Measurements from ENCODE around the gene ASL.
A peak's percentile ranks its signal among the peaks of the same experiment; 100 is the strongest.
"Not testable (repeated sequence)": the region's sequence is repeated elsewhere in the genome, so short reads cannot be mapped to it uniquely, and the experiment has no call there.

Gene ASL
- long read RNA-seq, transcript ASL-205 (16 exons, 1,622 nt), result major isoform, 85 of 212 reads
- long read RNA-seq, transcript ASL-203 (15 exons, 1,765 nt), result minor isoform, 8 of 212 reads
- long read RNA-seq, transcript ASL-201 (17 exons, 2,143 nt), result minor isoform, 72 of 212 reads
- long read RNA-seq, partial matches to known transcripts, result 8 of 212 reads
- long read RNA-seq, other reads (novel, unspliced or antisense), result 39 of 212 reads

GRCh38 chr7:66075590-66076461, at the start of gene ASL:
Gene ASL, plus strand, starts transcription at chr7:66075819. Its CDS starts 263 bp downstream, at chr7:66076082.
- DNase-seq (ENCODE audit: low read depth in 1 of 2, low spot score in 1 of 2), result peak; percentile 79 to 89
- peak; percentile 66; the same call in 1 of the 2 replicates for TF ChIP-seq POLR2AphosphoS5 (IDR thresholded peaks at IDR 0.05; ENCODE audit: low read depth)
- TF ChIP-seq GABPA (IDR thresholded peaks at IDR 0.05; ENCODE audit: low read depth), result no peak
- no peak for TF ChIP-seq REST (IDR thresholded peaks at IDR 0.05; ENCODE audit: insufficient replicate concordance, low read depth)
- H3K27me3 ChIP-seq (ENCODE audit: insufficient read depth, poor library complexity, severe bottlenecking), result no peaks in the 10 kb centered on the region
- peak within 1 kb of the TSS; percentile 96 for H3K4me3 ChIP-seq (replicated peaks; ENCODE audit: insufficient read depth, low read length)
- H3K27ac ChIP-seq (replicated peaks), result peak within 1 kb of the TSS; percentile 45

GRCh38 chr7:66028342-66028741, 47.3 kb upstream of the ASL start:
- not testable (repeated sequence) for H3K27me3 ChIP-seq (ENCODE audit: insufficient read depth, poor library complexity, severe bottlenecking); H3K27ac ChIP-seq (replicated peaks); DNase-seq (ENCODE audit: low read depth in 1 of 2, low spot score in 1 of 2); H3K4me3 ChIP-seq (replicated peaks; ENCODE audit: insufficient read depth, low read length)

GRCh38 chr7:66033471-66034385, 41.9 kb upstream of the ASL start:
- no peak overlapping the region for H3K4me3 ChIP-seq (replicated peaks; ENCODE audit: insufficient read depth, low read length)
- DNase-seq (ENCODE audit: low read depth in 1 of 2, low spot score in 1 of 2), result no peak
- H3K27ac ChIP-seq (replicated peaks), result no peak overlapping the region
- TF ChIP-seq POLR2AphosphoS5 (IDR thresholded peaks at IDR 0.05; ENCODE audit: low read depth) (no peak), REST (IDR thresholded peaks at IDR 0.05; ENCODE audit: insufficient replicate concordance, low read depth) (no peak), SPI1 (IDR thresholded peaks at IDR 0.05; ENCODE audit: borderline replicate concordance, low read depth) (no peak), GABPA (IDR thresholded peaks at IDR 0.05; ENCODE audit: low read depth) (no peak), CTCF (IDR thresholded peaks at IDR 0.05; ENCODE audit: insufficient read depth, low read length) (no peak)
- no peaks in the 10 kb centered on the region for H3K27me3 ChIP-seq (ENCODE audit: insufficient read depth, poor library complexity, severe bottlenecking)

- H3K27me3 ChIP-seq (ENCODE audit: insufficient read depth, poor library complexity, severe bottlenecking); H3K4me3 ChIP-seq (replicated peaks; ENCODE audit: insufficient read depth, low read length); H3K27ac ChIP-seq (replicated peaks): not testable (repeated sequence)
- DNase-seq (ENCODE audit: low read depth in 1 of 2, low spot score in 1 of 2), result peak in 1 of 2 experiments; percentile 12
These were observed 41.1 kb upstream of the ASL start for GRCh38 chr7:66034436-66035010.
